Activated CD4-positive, alpha-beta T cell treated with anti-CD3 and anti-CD28 coated beads for 36 hours (primary cell): ENCODE measurements around the gene USP10. TPM values are rescaled to one million over a fixed set of nuclear protein-coding genes. Genes with fewer than 3 reads are reported as not detected.

Experiments
- ATAC-seq: fragments of 200-7000 bp; cut with Tn5 transposase; one replicate; pipeline ENCODE4 v1.10.0; 2021; ENCODE audit warnings: mild to moderate bottlenecking, moderate library complexity
- CTCF ChIA-PET: fragments of 350-600 bp; sonication (Branson Sonifier 250); formaldehyde crosslinking; loops from one replicate; lab custom pipeline; 2021; ENCODE audit warnings: antibody characterized with exemption; lab: Charles Lee
- POLR2A ChIA-PET: fragments of 350-600 bp; sonication (Branson Sonifier 250); formaldehyde crosslinking; loops from one replicate; lab custom pipeline; 2021; ENCODE audit warnings: antibody characterized with exemption, inconsistent platforms; lab: Charles Lee
- DNase-seq: peaks from one replicate; pipeline ENCODE4 v3.0.0-alpha.2; 2020
- H3K27ac Mint-ChIP-seq: one replicate; pipeline ENCODE4 v1.8.0; 2021; ENCODE audit warnings: mixed read lengths
- H3K27me3 Mint-ChIP-seq: one replicate; pipeline ENCODE4 v1.8.0; 2021; ENCODE audit warnings: mixed read lengths
- H3K36me3 Mint-ChIP-seq: one replicate; pipeline ENCODE4 v1.8.0; 2021; ENCODE audit warnings: low read depth, mixed read lengths
- H3K4me1 Mint-ChIP-seq: one replicate; pipeline ENCODE4 v1.8.0; 2021; ENCODE audit warnings: mixed read lengths
- H3K4me3 Mint-ChIP-seq: one replicate; pipeline ENCODE4 v1.8.0; 2021; ENCODE audit warnings: mild to moderate bottlenecking, moderate library complexity, mixed read lengths
- H3K9me3 Mint-ChIP-seq: one replicate; pipeline ENCODE4 v1.8.0; 2021; ENCODE audit warnings: low read depth, mixed read lengths
- intact Hi-C, 2 experiments: fragments of 100-400 bp; cut with DNase I in 1 of 2; cut with micrococcal nuclease in 1 of 2; formaldehyde crosslinking; loops; one replicate each; pipeline versions ENCODE4 v1.14.2 to v1.15.1; 2022 to 2024; cut with DNase I, micrococcal nuclease
- total RNA-seq, 2 experiments: library from RNA; stranded (reverse); gene quantifications; one replicate each; pipeline ENCODE4 v1.2.3, GENCODE V29; 2021

Gene USP10
- total RNA-seq, 2 experiments from 2014 or later = 117 to 133 TPM

DNA sequence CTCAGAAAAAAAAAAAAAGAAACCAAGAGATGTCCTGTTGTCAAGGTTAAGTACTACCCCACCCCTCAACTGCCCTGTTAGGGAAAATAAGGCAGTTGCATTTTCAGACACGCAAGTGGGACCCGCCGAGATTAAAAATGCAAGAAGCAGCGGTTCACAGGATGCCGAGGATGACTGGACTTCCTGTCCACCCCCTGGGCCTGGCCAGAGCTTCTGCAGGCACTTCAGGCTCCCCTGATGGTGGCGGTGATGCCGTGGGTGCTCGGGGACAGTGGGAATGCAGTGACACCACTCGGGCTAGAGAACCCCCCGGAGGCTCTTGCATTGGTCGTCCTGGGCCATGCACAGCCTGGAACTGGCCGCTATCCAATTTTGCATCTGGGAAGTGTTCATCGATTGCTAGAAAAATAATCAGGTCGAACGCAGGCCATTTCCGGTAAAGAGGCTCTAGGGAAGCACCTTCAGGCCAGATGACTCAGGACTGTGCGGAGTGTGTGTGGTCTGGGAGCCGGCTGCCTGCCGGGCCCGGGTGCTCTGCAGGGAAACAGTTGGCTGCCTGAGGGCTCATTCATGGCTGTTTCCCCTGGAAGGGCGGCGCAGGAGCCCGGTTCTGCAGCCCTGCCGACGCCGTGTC lies 106.6 kb downstream of the USP10 start:
- intact Hi-C loops = no loop called here

DNA sequence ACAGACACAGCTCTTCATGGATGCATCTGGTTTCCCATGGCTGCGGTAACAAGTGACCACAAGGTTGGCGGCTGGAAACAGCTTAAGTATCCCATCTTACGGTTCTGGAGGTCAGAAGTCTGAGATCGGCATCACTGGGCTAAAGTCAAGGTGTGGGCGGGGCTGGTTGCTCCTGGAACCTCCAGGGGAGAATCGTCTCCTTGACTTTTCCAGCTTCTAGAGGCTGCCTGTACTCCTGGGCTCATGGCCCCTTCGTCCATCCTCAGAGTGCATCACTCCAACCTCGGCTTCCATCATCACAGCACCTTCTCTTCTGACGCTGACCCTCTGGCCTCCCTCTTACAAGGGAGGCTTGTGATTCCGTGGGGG lies 107.1 kb downstream of the USP10 start:
- ChIA-PET POLR2A (no interaction called here), CTCF (no interaction called here)
- ATAC-seq = no peak
- Mint-ChIP-seq H3K4me1 (peaks cover 8% of the 10 kb centered on the region), H3K9me3 (peaks cover 2% of the 10 kb centered on the region), H3K27ac (no peak overlapping the region), H3K27me3 (peaks cover 4% of the 10 kb centered on the region), H3K4me3 (no peak overlapping the region), H3K36me3 (no peaks in the 10 kb centered on the region)
- intact Hi-C loops = no loop called here
- DNase-seq = no peak

More for the DNA sequence above, 106.6 kb downstream of the USP10 start:
- ATAC-seq (no peak), DNase-seq (no peak)
- ChIA-PET POLR2A (no interaction called here), CTCF (no interaction called here)
- peaks cover 2% of the 10 kb centered on the region for H3K9me3 Mint-ChIP-seq
- no peak overlapping the region for H3K4me3 Mint-ChIP-seq
- H3K4me1 Mint-ChIP-seq = peaks cover 8% of the 10 kb centered on the region
- H3K36me3 Mint-ChIP-seq = no peaks in the 10 kb centered on the region
- H3K27me3 Mint-ChIP-seq = peaks cover 2% of the 10 kb centered on the region
- H3K27ac Mint-ChIP-seq = no peak overlapping the region

- peaks cover 4% of the 10 kb centered on the region for H3K27me3 Mint-ChIP-seq
Observed at GRCh38 chr16:84807776-84808175, 108.0 kb downstream of the USP10 start.

DNA sequence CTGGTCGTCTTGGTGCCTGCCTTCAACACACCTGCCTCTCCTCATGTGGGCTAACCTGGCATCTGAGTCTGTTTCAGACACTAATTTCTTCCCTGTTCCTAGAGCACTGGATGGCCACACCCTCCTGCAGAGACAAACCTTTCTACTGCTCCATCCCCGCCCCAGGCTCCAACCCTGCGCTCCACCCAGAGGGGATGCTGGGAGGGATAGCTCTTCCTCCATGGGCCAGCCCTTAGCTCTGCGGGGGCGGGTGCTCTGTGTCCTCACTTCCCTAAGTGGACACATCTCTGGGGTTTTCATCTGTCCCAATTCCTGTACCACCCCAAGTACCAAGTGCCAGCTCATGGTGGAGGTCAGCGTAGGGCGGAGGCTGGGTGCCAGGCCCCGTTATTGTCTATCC lies 109.0 kb downstream of the USP10 start:
- no peak for DNase-seq
- POLR2A ChIA-PET = no interaction called here

More at GRCh38 chr16:84807776-84808175, 108.0 kb downstream of the USP10 start:
- ATAC-seq = no peak
- intact Hi-C loops = no loop called here
- POLR2A ChIA-PET = no interaction called here
- peaks cover 8% of the 10 kb centered on the region for H3K4me1 Mint-ChIP-seq
- no peak for DNase-seq
- no peak overlapping the region for H3K4me3 Mint-ChIP-seq
- H3K36me3 Mint-ChIP-seq = no peaks in the 10 kb centered on the region
- peaks cover 2% of the 10 kb centered on the region for H3K9me3 Mint-ChIP-seq
- H3K27ac Mint-ChIP-seq = no peak overlapping the region
- CTCF ChIA-PET = no interaction called here

DNA sequence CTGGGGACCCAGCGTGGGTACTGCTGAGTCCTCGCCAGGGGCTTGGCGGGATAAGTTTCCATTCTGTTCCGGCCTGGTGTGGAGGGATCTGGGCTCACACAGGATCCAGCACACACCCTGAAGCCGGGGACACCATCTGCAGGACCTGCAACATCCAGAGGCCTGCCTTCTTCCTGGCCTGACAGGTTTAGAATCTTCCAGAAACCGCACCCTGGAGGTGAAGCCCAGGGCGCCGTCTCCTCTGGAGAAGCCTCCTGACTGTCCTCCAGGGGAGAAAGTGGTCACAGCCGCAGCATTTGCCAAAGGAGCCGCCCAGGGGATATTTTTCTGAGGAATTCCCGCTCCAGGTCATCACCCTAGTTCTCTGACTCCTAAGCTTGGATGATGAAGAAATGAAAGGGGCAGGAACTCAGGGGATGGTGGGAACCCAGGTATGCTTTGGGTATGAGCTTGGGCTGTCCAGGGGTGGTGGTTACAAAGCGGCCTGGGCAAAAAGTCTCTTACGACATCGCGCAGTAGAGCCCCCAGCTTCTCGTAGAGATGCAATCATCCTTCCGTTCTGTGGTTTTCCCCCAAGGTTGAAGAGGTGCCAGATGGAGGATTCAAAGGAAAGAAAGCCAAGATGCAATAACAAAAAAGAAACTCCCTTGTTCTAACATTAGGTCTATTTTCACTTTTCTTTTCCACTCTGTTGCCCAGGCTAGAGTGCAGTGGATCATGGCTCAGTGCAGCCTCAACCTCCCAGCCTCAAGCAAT lies 110.9 kb downstream of the USP10 start:
- Mint-ChIP-seq H3K4me1 (peaks cover 8% of the 10 kb centered on the region), H3K36me3 (no peaks in the 10 kb centered on the region), H3K9me3 (no peaks in the 10 kb centered on the region), H3K27ac (peak overlapping the region; percentile 60), H3K4me3 (no peak overlapping the region), H3K27me3 (peaks cover 3% of the 10 kb centered on the region)
- ChIA-PET POLR2A (interaction anchor here (0.7 kb wide), 1 partner anchor 460 kb away, joined by 3 read pairs; no protein-coding TSS in a partner anchor), CTCF (interaction anchor here (0.6 to 1.1 kb wide), 4 partner anchors 16 to 217 kb away, joined by 3 read pairs; partner anchors contain the start of gene KIAA0513)
- intact Hi-C loops = no loop called here
- DNase-seq (peak; percentile 39), ATAC-seq (peak; percentile 90)

More for the DNA sequence above, 109.0 kb downstream of the USP10 start:
- CTCF ChIA-PET = no interaction called here
- Mint-ChIP-seq H3K9me3 (peaks cover 2% of the 10 kb centered on the region), H3K4me1 (peaks cover 8% of the 10 kb centered on the region), H3K27ac (no peak overlapping the region), H3K4me3 (no peak overlapping the region), H3K27me3 (peaks cover 4% of the 10 kb centered on the region), H3K36me3 (no peaks in the 10 kb centered on the region)
- ATAC-seq = no peak
- intact Hi-C loops = no loop called here

DNA sequence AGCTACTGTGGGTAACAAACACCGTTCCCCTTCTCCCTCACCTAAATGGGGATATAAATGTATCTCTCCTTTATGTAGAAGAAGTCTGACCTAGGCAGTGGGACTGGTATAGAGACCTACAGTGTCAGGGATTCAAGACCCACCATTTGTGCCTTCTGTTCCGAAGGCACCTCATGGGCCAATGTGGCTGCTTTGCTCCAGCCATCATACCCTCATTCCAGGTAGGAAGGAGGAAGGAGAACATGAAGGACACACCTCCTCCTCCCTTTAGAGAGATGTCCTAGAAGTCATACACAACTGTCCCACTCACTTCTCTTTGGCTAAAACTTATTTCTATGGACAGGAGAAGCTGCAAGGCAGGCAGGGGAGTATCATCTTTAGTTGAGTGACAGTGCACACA lies 111.7 kb downstream of the USP10 start:
- POLR2A ChIA-PET = no interaction called here
- no peak for ATAC-seq
- intact Hi-C loops = no loop called here

DNA sequence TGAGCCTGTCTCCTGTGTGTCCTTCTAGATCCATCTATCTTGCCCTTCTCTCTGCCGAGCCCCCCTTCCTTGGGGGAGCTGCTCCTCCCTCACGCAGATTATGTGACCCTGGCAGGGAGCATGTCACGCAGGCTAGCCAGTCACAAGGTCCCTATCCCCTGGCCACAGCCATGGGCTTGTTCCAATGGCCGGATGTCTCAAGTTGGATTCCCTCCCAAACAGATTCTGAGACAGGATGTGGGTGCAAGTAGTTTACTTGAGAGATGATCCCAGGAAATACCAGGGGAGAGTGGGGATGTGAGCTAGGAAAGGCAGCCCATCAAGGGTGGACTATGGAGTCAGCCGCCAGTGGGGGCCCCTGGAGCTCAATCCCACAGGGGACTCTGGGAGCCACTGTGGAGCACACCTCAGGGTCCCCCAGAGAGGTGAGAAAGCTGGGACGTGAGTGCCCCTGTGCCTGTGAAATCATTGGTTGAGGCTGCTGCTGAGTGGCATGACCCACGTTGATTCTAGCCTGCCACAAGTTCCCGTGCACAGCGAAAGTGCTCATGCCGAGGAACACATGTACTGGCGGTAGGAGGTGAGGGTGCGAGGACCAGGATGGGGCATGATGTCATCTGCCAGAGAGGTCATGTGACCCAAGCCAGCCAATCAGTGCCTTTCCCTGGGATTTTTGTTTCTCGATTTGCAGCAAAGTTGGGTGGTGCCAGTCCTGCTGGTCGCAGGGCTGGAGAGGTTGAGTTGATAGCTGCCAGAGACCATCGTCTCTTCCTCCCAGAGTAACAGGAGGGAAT lies 113.5 kb downstream of the USP10 start:
- H3K27ac Mint-ChIP-seq = no peak overlapping the region

More for the DNA sequence above, 111.7 kb downstream of the USP10 start:
- H3K4me3 Mint-ChIP-seq = no peak overlapping the region
- CTCF ChIA-PET = interaction anchor here (0.6 to 1.0 kb wide), 3 partner anchors 57 to 805 kb away, joined by 3 to 4 read pairs (median 4); partner anchors contain the start of gene KIAA0513
- no peak for DNase-seq
- peaks cover 3% of the 10 kb centered on the region for H3K27me3 Mint-ChIP-seq
- peaks cover 8% of the 10 kb centered on the region for H3K4me1 Mint-ChIP-seq
- H3K36me3 Mint-ChIP-seq = no peaks in the 10 kb centered on the region
- no peak overlapping the region for H3K27ac Mint-ChIP-seq
- H3K9me3 Mint-ChIP-seq = no peaks in the 10 kb centered on the region

DNA sequence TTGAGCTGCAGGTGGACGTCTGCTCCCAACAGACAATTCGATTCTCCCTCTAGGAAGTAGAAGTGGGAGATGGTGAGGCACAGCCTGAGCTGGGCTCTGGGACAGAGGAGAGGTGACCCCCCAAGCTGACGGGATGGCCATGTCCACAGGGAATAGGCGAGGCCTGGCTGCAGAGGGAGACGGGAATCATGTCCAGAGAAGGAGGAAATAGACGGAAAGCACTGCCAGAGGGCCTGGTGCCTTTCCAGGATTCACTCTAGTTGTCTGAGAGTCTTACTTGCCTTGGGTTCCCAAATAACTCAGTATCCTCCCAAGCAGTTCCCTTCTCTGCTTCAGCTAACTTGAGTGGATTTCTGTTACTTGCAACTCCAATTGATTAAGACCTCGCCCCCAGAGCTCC lies 115.7 kb downstream of the USP10 start:
- no peaks in the 10 kb centered on the region for H3K9me3 Mint-ChIP-seq
- peaks cover 14% of the 10 kb centered on the region for H3K4me1 Mint-ChIP-seq
- ATAC-seq = no peak
- H3K36me3 Mint-ChIP-seq = no peaks in the 10 kb centered on the region
- peaks cover 5% of the 10 kb centered on the region for H3K27me3 Mint-ChIP-seq
- DNase-seq = no peak
- CTCF ChIA-PET = interaction anchor here (1.4 to 1.9 kb wide), 2 partner anchors 12 to 61 kb away, joined by 3 to 5 read pairs; no protein-coding TSS in a partner anchor
- H3K27ac Mint-ChIP-seq = no peak overlapping the region
- no peak overlapping the region for H3K4me3 Mint-ChIP-seq
- POLR2A ChIA-PET = no interaction called here
- intact Hi-C loops = no loop called here

More for the DNA sequence above, 113.5 kb downstream of the USP10 start:
- Mint-ChIP-seq H3K27me3 (peaks cover 3% of the 10 kb centered on the region), H3K9me3 (no peaks in the 10 kb centered on the region), H3K4me1 (peaks cover 8% of the 10 kb centered on the region), H3K4me3 (no peak overlapping the region), H3K36me3 (no peaks in the 10 kb centered on the region)
- ATAC-seq = no peak
- DNase-seq = peak; percentile 18
- intact Hi-C loops = no loop called here
- POLR2A ChIA-PET = no interaction called here
- CTCF ChIA-PET = interaction anchor here (1.0 kb wide), 1 partner anchor 73 kb away, joined by 3 read pairs; no protein-coding TSS in a partner anchor

- Mint-ChIP-seq H3K9me3 (no peaks in the 10 kb centered on the region), H3K4me3 (no peak overlapping the region), H3K36me3 (no peaks in the 10 kb centered on the region), H3K27me3 (peaks cover 5% of the 10 kb centered on the region), H3K27ac (no peak overlapping the region), H3K4me1 (peaks cover 12% of the 10 kb centered on the region)
- ChIA-PET CTCF (interaction anchor here (0.7 to 1.9 kb wide), 2 partner anchors 62 to 135 kb away, joined by 3 to 5 read pairs; no protein-coding TSS in a partner anchor), POLR2A (no interaction called here)
- intact Hi-C loops = no loop called here
- ATAC-seq (no peak), DNase-seq (no peak)
Observed at GRCh38 chr16:84816023-84816422, 116.2 kb downstream of the USP10 start.

DNA sequence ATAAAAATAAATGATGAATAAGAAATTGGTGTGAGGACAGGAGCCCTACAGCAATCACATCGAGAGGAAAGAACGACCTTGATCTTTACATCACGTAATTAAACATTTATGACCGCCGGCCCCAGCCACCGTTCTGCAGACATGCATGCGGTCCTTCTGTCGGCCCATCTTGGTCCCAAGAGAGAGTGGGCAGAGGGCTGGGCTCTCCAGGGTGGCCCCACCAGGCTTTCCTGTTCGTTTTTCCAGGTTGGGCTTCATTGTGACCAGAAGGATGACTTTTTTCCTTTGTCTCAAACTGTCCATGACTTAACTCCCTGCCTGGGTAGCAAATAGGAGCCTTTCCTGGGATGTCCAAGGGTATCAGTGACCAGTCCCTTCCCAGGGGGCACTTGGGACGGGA lies 116.7 kb downstream of the USP10 start:
- DNase-seq (no peak), ATAC-seq (no peak)
- intact Hi-C loops = no loop called here
- no peak overlapping the region for H3K4me3 Mint-ChIP-seq
- POLR2A ChIA-PET = no interaction called here
- no peaks in the 10 kb centered on the region for H3K36me3 Mint-ChIP-seq
- peaks cover 8% of the 10 kb centered on the region for H3K4me1 Mint-ChIP-seq
- no peak overlapping the region for H3K27ac Mint-ChIP-seq
- CTCF ChIA-PET = interaction anchor here (0.7 kb wide), 1 partner anchor 134 kb away, joined by 3 read pairs; no protein-coding TSS in a partner anchor
- H3K27me3 Mint-ChIP-seq = peaks cover 5% of the 10 kb centered on the region
- H3K9me3 Mint-ChIP-seq = no peaks in the 10 kb centered on the region

DNA sequence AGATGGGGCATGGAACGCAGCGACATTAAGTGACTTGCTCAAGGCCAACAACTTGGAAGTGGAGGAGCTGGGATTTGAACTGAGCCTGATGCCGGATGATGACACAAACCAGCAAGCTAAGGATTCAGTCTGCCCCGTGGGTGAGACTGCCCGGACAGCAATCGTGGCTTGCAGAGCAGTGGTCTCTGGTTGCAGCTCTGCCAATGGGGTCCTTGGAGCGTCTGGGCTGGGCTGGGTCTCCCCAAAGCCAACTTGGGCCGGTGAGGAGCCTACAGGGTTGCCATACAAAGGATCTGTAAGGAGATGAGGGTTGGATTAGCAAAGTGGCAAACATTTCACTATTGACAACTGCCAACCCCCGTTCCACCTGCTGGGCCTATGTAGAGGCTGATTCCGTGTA lies 117.4 kb downstream of the USP10 start:
- Mint-ChIP-seq H3K36me3 (no peaks in the 10 kb centered on the region), H3K27me3 (peaks cover 3% of the 10 kb centered on the region), H3K4me1 (peaks cover 8% of the 10 kb centered on the region), H3K27ac (no peak overlapping the region), H3K9me3 (no peaks in the 10 kb centered on the region), H3K4me3 (no peak overlapping the region)
- DNase-seq = no peak
- ChIA-PET POLR2A (no interaction called here), CTCF (no interaction called here)
- intact Hi-C loops = no loop called here
- ATAC-seq = no peak
